ENCODE data around the gene LMO2. TPM values are rescaled to one million over a fixed set of nuclear protein-coding genes. Genes with fewer than 3 reads are reported as not detected.

LMO2 gene
- total RNA-seq, 2 donors from 2014 or later = 7.3 to 8.0 TPM

- intact Hi-C loops (cut with DNase I) = no loop called here
- H3K36me3 ChIP-seq (replicated peaks in 1 of 2; ENCODE audit: insufficient read depth in 1 of 2, low read depth in 2 of 2) = no peaks in the 10 kb centered on the region
Observed at GRCh38 chr11:33909552-33909951, 17.7 kb upstream of the LMO2 start.

GRCh38 chr11:33909150-33909549 is 17.3 kb upstream of the LMO2 start:
- intact Hi-C loops (cut with DNase I) = no loop called here
- Histone ChIP-seq H3K4me3 (no peak overlapping the region), H3K4me1 (no peaks in the 10 kb centered on the region), H3K27ac (no peak overlapping the region), H3K9me3 (no peaks in the 10 kb centered on the region), H3K36me3 (replicated peaks in 1 of 2; ENCODE audit: insufficient read depth in 1 of 2, low read depth in 2 of 2) (no peaks in the 10 kb centered on the region), H3K27me3 (no peaks in the 10 kb centered on the region)
- ATAC-seq = no peak
- no peak for DNase-seq
- WGBS, 2 donors = 69 to 70% methylated on average over 3 of the region's 3 CpGs
- TF ChIP-seq CTCF (IDR thresholded peaks at IDR 0.05) (no peak), POLR2A (IDR thresholded peaks at IDR 0.05) (no peak)

More at GRCh38 chr11:33909552-33909951, 17.7 kb upstream of the LMO2 start:
- no peak for DNase-seq
- Histone ChIP-seq H3K4me1 (no peaks in the 10 kb centered on the region), H3K27me3 (no peaks in the 10 kb centered on the region), H3K9me3 (no peaks in the 10 kb centered on the region), H3K27ac (no peak overlapping the region), H3K4me3 (no peak overlapping the region)
- TF ChIP-seq POLR2A (IDR thresholded peaks at IDR 0.05) = no peak
- TF ChIP-seq CTCF (IDR thresholded peaks at IDR 0.05) = no peak
- ATAC-seq = no peak

DNA sequence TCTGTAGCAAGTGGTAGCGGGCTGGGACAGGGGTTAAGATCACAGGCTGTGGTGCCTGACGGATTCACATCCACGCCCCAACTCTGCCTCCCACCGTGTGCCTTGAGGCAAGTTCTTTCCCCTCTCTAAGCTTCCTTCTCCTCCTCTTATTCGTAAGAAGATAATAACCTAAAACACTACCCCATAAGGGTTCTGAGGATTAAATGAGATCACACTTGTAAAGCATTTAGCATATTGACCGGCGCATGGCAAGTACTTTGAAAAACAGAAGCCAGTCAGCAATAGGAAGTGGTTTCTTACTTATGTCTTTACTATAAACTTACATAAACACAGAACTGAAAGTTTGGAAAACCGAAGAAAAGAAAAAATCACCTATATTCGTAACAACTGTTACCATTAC is 15.5 kb upstream of the LMO2 start:
- no peak for TF ChIP-seq POLR2A (IDR thresholded peaks at IDR 0.05)
- intact Hi-C loops (cut with DNase I) = no loop called here
- Histone ChIP-seq H3K36me3 (replicated peaks in 1 of 2; ENCODE audit: insufficient read depth in 1 of 2, low read depth in 2 of 2) (no peaks in the 10 kb centered on the region), H3K27me3 (no peaks in the 10 kb centered on the region), H3K4me1 (no peaks in the 10 kb centered on the region), H3K9me3 (no peaks in the 10 kb centered on the region), H3K27ac (no peak overlapping the region), H3K4me3 (no peak overlapping the region)
- DNase-seq (no peak), ATAC-seq (no peak)
- WGBS, 2 donors = 55 to 70% methylated on average over 9 of the region's 9 CpGs

DNA sequence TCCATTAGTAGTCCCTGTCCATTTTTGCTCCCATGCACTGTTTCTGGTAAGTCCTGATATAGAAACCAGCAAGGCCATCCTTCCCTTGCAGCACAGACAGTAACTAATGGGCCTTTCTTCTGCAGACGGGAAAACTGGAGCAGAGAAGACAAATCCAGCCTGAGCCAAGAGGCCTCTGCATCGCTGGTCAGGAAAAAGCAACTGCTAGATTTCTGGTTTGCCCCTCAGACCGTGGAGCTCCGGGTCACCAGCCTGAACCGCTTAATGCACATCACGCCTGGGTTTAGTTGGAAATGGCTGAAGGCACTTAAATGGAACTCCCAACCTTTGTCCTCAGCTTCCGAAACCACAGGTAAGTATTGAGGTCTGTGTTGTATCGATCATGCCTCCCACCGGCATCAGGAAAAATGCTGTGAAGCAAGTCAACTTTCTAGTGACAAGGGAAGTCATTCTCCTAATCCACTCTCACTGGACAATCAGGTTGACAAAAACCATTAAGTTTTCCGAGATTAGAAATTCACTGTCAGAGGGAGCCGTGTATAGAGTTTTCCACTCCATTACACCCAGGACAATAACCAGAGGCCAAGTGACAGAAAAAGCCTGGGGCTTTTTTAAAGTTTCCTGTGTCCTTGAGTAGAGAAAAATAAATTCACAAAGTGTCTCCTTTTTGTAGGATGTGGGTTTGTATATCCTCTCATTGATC is 14.8 kb upstream of the LMO2 start:
- no peaks in the 10 kb centered on the region for H3K4me1 ChIP-seq
- WGBS, 2 donors = 74 to 79% methylated on average over 11 of the region's 11 CpGs
- H3K27me3 ChIP-seq = no peaks in the 10 kb centered on the region
- no peaks in the 10 kb centered on the region for H3K9me3 ChIP-seq
- no peak for TF ChIP-seq POLR2A (IDR thresholded peaks at IDR 0.05)
- TF ChIP-seq CTCF (IDR thresholded peaks at IDR 0.05) = no peak
- no peak for DNase-seq
- intact Hi-C loops (cut with DNase I) = no loop called here
- no peak overlapping the region for H3K27ac ChIP-seq
- H3K36me3 ChIP-seq (replicated peaks in 1 of 2; ENCODE audit: insufficient read depth in 1 of 2, low read depth in 2 of 2) = no peaks in the 10 kb centered on the region
- no peak for ATAC-seq
- H3K4me3 ChIP-seq = no peak overlapping the region

- H3K9me3 ChIP-seq = no peaks in the 10 kb centered on the region
- no peak for DNase-seq
- no peaks in the 10 kb centered on the region for H3K27me3 ChIP-seq
- no peak overlapping the region for H3K4me3 ChIP-seq
- no peak overlapping the region for H3K27ac ChIP-seq
- H3K4me1 ChIP-seq = no peaks in the 10 kb centered on the region
- intact Hi-C loops (cut with DNase I) = no loop called here
- TF ChIP-seq POLR2A (IDR thresholded peaks at IDR 0.05) = no peak
- no peak for TF ChIP-seq CTCF (IDR thresholded peaks at IDR 0.05)
- no peaks in the 10 kb centered on the region for H3K36me3 ChIP-seq (replicated peaks in 1 of 2; ENCODE audit: insufficient read depth in 1 of 2, low read depth in 2 of 2)
- WGBS, 2 donors = 52 to 57% methylated on average over 5 of the region's 5 CpGs
- no peak for ATAC-seq
Observed at GRCh38 chr11:33904102-33904501, 12.2 kb upstream of the LMO2 start.
